ENCODE data around the gene SCML1.

Gene SCML1

GRCh38 chrX:17758382-17758781 is 21.1 kb downstream of the SCML1 start:
- TF ChIP-seq CTCF (IDR thresholded peaks at IDR 0.05), result no peak

GRCh38 chrX:17759990-17760389 is 22.7 kb downstream of the SCML1 start:
- TF ChIP-seq CTCF (IDR thresholded peaks at IDR 0.05), result no peak

- TF ChIP-seq CTCF (IDR thresholded peaks at IDR 0.05), result no peak
These were observed 30.4 kb downstream of the SCML1 start for GRCh38 chrX:17767734-17768133.

- TF ChIP-seq CTCF (IDR thresholded peaks at IDR 0.05), result no peak
These were observed 31.7 kb downstream of the SCML1 start for GRCh38 chrX:17768997-17769396.

GRCh38 chrX:17769701-17770269 is 32.5 kb downstream of the SCML1 start:
- no peak for TF ChIP-seq CTCF (IDR thresholded peaks at IDR 0.05)

DNA sequence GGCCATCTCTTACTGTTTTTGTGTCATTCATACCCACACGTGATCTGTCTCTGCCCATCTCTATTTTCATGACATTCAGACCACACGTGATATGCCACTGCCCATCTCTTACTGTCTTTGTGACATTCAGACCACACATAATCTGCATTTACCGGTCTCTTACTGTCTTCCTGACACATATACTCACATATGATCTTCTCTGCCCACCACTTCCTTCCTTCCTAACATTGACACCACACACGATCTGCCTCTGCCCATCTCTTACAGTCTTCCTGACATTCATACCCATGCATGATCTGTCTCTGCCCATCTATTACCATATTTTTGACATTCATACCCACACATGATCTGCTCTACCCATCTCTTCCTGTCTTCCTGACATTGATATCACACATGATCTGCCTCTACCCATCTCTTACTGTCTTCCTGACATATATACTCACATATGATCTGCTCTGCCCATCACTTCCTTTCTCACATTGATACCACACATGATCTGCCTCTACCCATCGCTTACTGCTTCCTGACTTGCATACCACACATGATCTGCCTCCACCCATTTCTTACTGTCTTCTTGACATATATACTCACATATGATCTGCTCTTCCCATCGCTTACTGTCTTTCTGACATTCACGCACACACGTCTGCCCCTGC is 36.1 kb downstream of the SCML1 start:
- no peak for TF ChIP-seq CTCF (IDR thresholded peaks at IDR 0.05)

DNA sequence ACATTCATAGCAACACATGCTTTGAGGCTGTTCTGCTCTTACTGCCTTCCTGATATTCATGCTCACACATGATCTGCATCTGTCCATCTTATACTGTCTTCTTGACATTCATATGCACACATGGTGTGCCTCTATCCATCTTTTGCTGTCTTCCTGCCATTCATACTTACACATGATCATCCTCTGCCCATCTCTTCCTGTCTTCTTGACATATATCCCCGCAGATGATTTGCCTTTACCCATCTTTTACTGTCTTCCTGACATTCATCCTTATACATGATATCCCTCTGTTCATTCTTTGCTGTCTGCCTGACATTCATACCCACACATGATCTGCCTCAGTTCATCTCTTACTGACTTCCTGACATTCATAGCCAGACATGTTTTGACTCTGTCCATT is 36.8 kb downstream of the SCML1 start:
- TF ChIP-seq CTCF (IDR thresholded peaks at IDR 0.05), result no peak

DNA sequence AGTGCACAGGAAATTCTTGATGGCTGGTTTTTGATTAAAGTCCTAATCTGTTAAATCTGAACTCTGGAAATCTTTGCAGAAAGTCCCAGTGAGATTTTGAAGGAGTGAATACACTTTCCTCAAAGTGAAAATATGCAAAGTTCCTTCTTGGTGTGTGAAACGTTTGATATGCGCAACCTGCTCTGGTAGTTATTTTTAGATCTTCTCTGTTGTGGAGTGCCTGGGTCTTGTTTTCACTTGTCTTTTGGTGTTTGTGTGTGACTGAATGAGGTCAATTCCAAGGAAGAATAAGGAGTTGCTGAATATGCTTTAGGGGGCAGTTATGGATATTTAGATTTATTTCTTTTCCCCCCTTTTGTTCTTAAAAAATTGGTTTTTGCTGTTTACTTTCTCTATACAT is 41.7 kb downstream of the SCML1 start:
- TF ChIP-seq CTCF (IDR thresholded peaks at IDR 0.05), result no peak

Data from LNCAP (cell line).